RWPE2 (cell line): Measurements from ENCODE around the gene RER1.

Experiments
- ATAC-seq: fragments of 200-7000 bp; cut with Tn5 transposase; 3 replicates; pipeline ENCODE4 v1.9.1; 2021; ENCODE audit warnings: low read depth
- DNase-seq: peaks from one replicate; pipeline ENCODE4 v3.0.0-alpha.2; 2020; ENCODE audit warnings: low spot score
- H3K27ac ChIP-seq: fragments of 450-650 bp; 2 replicates; pipeline ENCODE4 v1.5.1; 2017; ENCODE audit warnings: mild to moderate bottlenecking; ENCODE audit not compliant: poor library complexity, severe bottlenecking
- H3K27me3 ChIP-seq: fragments of 250-450 bp; sonication (Bioruptor Pico); 2 replicates; pipeline ENCODE4 v1.5.1; 2021; ENCODE audit warnings: mild to moderate bottlenecking, moderate library complexity; ENCODE audit not compliant: insufficient read depth, poor library complexity, severe bottlenecking
- H3K36me3 ChIP-seq: fragments of 250-450 bp; sonication (Bioruptor Pico); 2 replicates; pipeline ENCODE4 v1.5.1; 2020; ENCODE audit warnings: low read depth, mild to moderate bottlenecking, moderate library complexity
- H3K4me1 ChIP-seq: fragments of 250-450 bp; sonication (Bioruptor Pico); 2 replicates; pipeline ENCODE4 v1.5.1; 2021; ENCODE audit warnings: mild to moderate bottlenecking, moderate library complexity; ENCODE audit not compliant: insufficient read depth, poor library complexity, severe bottlenecking
- H3K4me3 ChIP-seq: fragments of 250-450 bp; sonication (Bioruptor Pico); 2 replicates; pipeline ENCODE4 v1.5.1; 2021; ENCODE audit warnings: mild to moderate bottlenecking, moderate library complexity; ENCODE audit not compliant: severe bottlenecking
- H3K9me3 ChIP-seq: fragments of 250-450 bp; sonication (Bioruptor Pico); 2 replicates; pipeline ENCODE4 v1.5.1; 2021; ENCODE audit warnings: mild to moderate bottlenecking, moderate library complexity; ENCODE audit not compliant: severe bottlenecking
- TF ChIP-seq, protein P1 (sequence below): fragments of 450-650 bp; IDR thresholded peaks from one replicate; pipeline ENCODE4 v1.5.1; 2017; ENCODE audit warnings: mild to moderate bottlenecking, moderate library complexity; ENCODE audit not compliant: poor library complexity, severe bottlenecking

Gene RER1

DNA sequence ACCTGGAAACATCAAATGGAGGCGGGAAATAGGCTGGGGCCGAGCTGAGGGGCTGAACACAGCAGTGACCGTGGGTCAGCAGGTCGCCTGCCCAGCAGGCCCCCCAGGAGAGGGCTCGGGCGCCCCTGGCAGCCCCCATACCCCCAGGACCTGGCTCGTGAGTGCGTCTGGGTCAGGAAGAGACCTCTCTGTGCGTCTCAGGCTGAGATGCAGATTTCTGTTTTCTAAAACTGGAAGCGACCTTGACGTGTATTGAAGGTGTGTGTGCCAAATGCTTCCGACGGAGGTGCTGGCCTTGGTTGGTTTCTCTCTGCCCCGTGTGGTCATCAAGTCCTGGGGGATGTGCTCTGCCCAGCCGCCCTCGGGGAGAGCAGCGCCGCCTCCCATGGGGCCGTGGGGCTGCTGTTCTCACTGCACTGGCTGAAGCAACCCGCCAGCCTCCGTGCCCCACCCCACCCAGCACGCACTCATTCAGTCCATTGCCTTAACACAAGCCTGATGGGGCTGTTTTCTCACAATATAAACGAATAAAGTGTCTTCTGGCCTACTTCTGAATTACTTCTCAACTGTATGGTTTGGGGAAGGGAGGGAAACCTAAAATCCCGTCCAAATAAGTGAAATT lies 13.4 kb downstream of the RER1 start:
- Histone ChIP-seq H3K27ac (peak overlapping the region; percentile 57), H3K4me1 (peaks cover 10% of the 10 kb centered on the region), H3K4me3 (no peak overlapping the region), H3K9me3 (no peaks in the 10 kb centered on the region), H3K36me3 (peaks cover 59% of the 10 kb centered on the region), H3K27me3 (no peaks in the 10 kb centered on the region)
- TF ChIP-seq, protein P1, sequence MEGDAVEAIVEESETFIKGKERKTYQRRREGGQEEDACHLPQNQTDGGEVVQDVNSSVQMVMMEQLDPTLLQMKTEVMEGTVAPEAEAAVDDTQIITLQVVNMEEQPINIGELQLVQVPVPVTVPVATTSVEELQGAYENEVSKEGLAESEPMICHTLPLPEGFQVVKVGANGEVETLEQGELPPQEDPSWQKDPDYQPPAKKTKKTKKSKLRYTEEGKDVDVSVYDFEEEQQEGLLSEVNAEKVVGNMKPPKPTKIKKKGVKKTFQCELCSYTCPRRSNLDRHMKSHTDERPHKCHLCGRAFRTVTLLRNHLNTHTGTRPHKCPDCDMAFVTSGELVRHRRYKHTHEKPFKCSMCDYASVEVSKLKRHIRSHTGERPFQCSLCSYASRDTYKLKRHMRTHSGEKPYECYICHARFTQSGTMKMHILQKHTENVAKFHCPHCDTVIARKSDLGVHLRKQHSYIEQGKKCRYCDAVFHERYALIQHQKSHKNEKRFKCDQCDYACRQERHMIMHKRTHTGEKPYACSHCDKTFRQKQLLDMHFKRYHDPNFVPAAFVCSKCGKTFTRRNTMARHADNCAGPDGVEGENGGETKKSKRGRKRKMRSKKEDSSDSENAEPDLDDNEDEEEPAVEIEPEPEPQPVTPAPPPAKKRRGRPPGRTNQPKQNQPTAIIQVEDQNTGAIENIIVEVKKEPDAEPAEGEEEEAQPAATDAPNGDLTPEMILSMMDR: no peak
- no peak for DNase-seq
- no peak for ATAC-seq

DNA sequence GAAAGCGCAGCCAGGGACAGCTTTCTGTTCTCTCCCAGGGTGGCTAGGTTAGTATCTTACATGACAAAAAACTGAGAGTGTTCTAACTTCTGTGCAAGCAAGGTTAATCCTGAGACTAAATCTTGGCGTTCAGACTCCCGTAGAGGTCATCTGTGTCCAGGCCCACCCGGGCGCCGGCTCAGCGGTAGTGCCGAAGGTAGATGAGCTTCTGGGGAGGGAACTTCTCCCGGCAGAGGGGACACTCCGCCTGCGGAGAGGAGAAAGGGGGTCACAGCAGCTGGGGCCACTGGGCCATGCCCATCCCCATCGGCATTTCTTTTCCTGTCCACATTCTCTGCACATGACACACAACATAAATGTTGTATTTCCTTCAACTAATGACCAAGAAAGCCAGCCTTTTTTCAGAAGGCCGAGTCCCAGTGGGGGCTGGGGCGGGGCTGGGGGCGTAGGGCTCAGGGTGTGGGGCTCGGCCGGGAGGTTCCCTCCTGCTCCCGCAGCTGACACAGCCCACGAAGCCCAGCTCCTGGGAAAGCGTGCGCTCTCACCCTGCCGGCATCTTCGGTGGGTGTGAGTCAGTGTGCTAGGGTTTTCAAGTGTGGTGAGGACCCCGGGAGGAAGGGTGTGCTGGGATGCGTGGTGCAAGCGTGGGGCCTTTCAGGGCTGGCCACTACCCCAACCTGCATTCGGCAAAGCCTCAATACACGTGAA lies 14.1 kb downstream of the RER1 start:
- Histone ChIP-seq H3K27ac (peak overlapping the region; percentile 57), H3K36me3 (peaks cover 52% of the 10 kb centered on the region), H3K4me3 (no peak overlapping the region), H3K4me1 (peaks cover 10% of the 10 kb centered on the region), H3K27me3 (no peaks in the 10 kb centered on the region), H3K9me3 (no peaks in the 10 kb centered on the region)
- TF ChIP-seq, protein P1: no peak
- ATAC-seq (no peak), DNase-seq (no peak)

DNA sequence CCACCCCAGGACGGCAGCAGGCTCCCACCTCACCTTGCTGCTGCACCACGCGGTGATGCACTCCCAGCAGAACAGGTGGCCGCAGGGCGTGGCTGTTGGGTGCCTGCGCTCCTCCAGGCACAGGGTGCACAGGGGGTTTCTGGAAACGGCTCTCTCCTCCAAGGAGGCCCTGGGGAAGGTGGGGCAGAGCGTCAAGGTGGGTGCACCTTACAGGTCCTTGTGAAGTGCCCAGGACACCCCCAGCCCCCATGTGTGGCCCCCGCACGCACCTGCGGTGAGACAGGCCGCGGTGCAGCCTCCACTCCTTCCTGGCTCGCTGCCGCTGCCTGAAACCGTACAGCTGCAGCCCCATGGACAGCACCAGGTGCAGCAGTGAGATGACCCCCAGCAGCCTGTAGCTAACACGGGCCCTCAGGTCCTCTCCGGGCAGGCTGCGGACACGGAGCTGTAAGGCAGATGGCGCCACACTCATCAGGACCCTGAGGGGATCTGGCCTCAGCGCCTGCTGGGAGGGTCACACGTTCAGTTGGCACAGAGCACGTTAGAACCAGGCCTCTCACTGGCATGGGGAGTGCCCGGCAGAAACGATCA lies 14.9 kb downstream of the RER1 start:
- TF ChIP-seq, protein P1: peak; percentile 13
- no peak; the same call in 2 of the 3 replicates for ATAC-seq
- Histone ChIP-seq H3K4me3 (no peak overlapping the region), H3K4me1 (peaks cover 10% of the 10 kb centered on the region), H3K9me3 (no peaks in the 10 kb centered on the region), H3K36me3 (peaks cover 48% of the 10 kb centered on the region), H3K27me3 (no peaks in the 10 kb centered on the region), H3K27ac (no peak overlapping the region)
- no peak for DNase-seq

DNA sequence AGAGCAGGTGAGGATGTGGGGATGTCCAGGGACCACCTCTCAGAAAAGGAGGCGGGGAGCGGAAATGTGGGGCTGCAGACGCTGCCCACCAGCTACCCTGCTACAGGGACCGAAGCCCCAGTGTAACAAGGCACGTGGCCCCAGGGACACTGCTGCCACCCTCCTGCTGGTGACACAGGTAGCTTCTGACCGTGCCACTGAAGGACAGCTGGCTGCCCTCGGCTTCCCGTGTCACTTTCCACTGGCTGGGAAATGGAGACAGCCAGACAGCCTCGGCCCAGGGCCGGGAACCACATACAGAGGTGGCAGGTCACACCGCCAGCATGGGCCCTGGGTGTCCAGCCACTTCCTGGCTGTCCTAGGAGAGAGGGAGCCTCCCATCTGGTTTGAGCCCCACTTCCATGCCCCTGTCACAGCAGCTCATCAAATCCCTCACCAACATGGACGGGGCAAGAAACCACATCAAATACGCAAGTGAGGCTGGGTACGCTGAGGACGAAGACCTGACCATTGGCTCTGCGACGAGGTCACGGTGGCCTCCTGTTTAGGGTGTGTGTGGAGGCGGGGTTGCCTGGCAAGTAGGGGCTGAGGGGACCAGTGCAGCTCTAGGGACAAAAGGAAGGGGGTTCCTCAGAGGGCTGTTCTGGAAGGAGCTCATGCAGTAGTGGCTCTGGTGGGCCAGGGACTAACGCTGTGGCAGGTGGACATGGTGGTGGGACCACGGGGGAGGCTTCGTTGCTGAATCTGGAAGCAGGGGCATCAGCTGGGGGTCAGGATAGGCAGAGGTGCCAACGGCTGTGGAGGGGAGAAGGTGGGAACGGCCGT lies 15.7 kb downstream of the RER1 start:
- TF ChIP-seq, protein P1: no peak
- ATAC-seq (no peak), DNase-seq (no peak)
- peaks cover 10% of the 10 kb centered on the region for H3K4me1 ChIP-seq
- H3K4me3 ChIP-seq: no peak overlapping the region
- no peaks in the 10 kb centered on the region for H3K9me3 ChIP-seq
- H3K27me3 ChIP-seq: no peaks in the 10 kb centered on the region
- no peak overlapping the region for H3K27ac ChIP-seq
- H3K36me3 ChIP-seq: peaks cover 41% of the 10 kb centered on the region
